Muscle layer of duodenum (tissue), 2 donors: ENCODE results near the gene BMERB1.

Experiments used
- H3K27ac ChIP-seq: one replicate; pipeline ENCODE4 v1.7.0; 2013; ENCODE audit warnings: mild to moderate bottlenecking, low read length
- H3K27me3 ChIP-seq: one replicate; pipeline ENCODE4 v1.7.0; 2013; ENCODE audit warnings: low read depth, mild to moderate bottlenecking, control low read depth, low read length
- H3K36me3 ChIP-seq, 2 donors: one replicate each; pipeline ENCODE4 v1.7.0; 2013; ENCODE audit warnings: low read length in 2 of 2, control low read depth in 1 of 2, mild to moderate bottlenecking in 1 of 2; ENCODE audit not compliant: insufficient read depth in 2 of 2, control insufficient read depth in 1 of 2
- H3K4me1 ChIP-seq, 2 donors: one replicate each; pipeline ENCODE4 v1.7.0; 2013; ENCODE audit warnings: low read length in 2 of 2, mild to moderate bottlenecking in 2 of 2, control low read depth in 1 of 2, moderate library complexity in 1 of 2; ENCODE audit not compliant: insufficient read depth in 2 of 2, control insufficient read depth in 1 of 2
- H3K4me3 ChIP-seq, 2 donors: one replicate each; pipeline ENCODE4 v1.7.0; 2013; ENCODE audit warnings: low read length in 2 of 2, low read depth in 1 of 2, mild to moderate bottlenecking in 1 of 2
- H3K9me3 ChIP-seq, 2 donors: one replicate each; pipeline ENCODE4 v1.7.0; 2013; ENCODE audit warnings: low read length in 2 of 2, control low read depth in 1 of 2, mild to moderate bottlenecking in 1 of 2; ENCODE audit not compliant: control insufficient read depth in 1 of 2
- donor health status: healthy.

The BMERB1 gene

GRCh38 chr16:15610369-15610871 is 176.0 kb downstream of the BMERB1 start:
- Histone ChIP-seq H3K27ac (no peak overlapping the region), H3K4me1 (no peaks in the 10 kb centered on the region), H3K4me3 (no peak overlapping the region), H3K27me3 (no peaks in the 10 kb centered on the region), H3K36me3 (peaks cover 48 to 68% of the 10 kb centered on the region in 2 donors), H3K9me3 (no peaks in the 10 kb centered on the region)

GRCh38 chr16:15611610-15612009 is 177.2 kb downstream of the BMERB1 start:
- H3K36me3 ChIP-seq = peaks cover 59 to 73% of the 10 kb centered on the region in 2 donors
- H3K9me3 ChIP-seq = no peaks in the 10 kb centered on the region
- H3K4me3 ChIP-seq = no peak overlapping the region
- no peaks in the 10 kb centered on the region for H3K4me1 ChIP-seq
- H3K27me3 ChIP-seq = no peaks in the 10 kb centered on the region
- no peak overlapping the region for H3K27ac ChIP-seq

GRCh38 chr16:15613676-15614075 is 179.3 kb downstream of the BMERB1 start:
- no peak overlapping the region for H3K27ac ChIP-seq

GRCh38 chr16:15616012-15616411 is 181.6 kb downstream of the BMERB1 start:
- no peak overlapping the region for H3K27ac ChIP-seq
- H3K9me3 ChIP-seq = no peaks in the 10 kb centered on the region
- H3K27me3 ChIP-seq = no peaks in the 10 kb centered on the region
- no peaks in the 10 kb centered on the region for H3K4me1 ChIP-seq
- H3K4me3 ChIP-seq = no peak overlapping the region
- peaks cover 64 to 75% of the 10 kb centered on the region in 2 donors for H3K36me3 ChIP-seq

More at GRCh38 chr16:15613676-15614075, 179.3 kb downstream of the BMERB1 start:
- Histone ChIP-seq H3K36me3 (peaks cover 67 to 74% of the 10 kb centered on the region in 2 donors), H3K4me3 (no peak overlapping the region), H3K27me3 (no peaks in the 10 kb centered on the region), H3K4me1 (no peaks in the 10 kb centered on the region), H3K9me3 (no peaks in the 10 kb centered on the region)

- no peaks in the 10 kb centered on the region for H3K9me3 ChIP-seq
- no peaks in the 10 kb centered on the region for H3K27me3 ChIP-seq
- H3K27ac ChIP-seq = no peak overlapping the region
- no peaks in the 10 kb centered on the region for H3K4me1 ChIP-seq
- H3K4me3 ChIP-seq = no peak overlapping the region
- peaks cover 67 to 74% of the 10 kb centered on the region in 2 donors for H3K36me3 ChIP-seq
These were observed 182.2 kb downstream of the BMERB1 start for GRCh38 chr16:15616475-15617165.

GRCh38 chr16:15617901-15618300 is 183.5 kb downstream of the BMERB1 start:
- Histone ChIP-seq H3K36me3 (peaks cover 64 to 74% of the 10 kb centered on the region in 2 donors), H3K4me3 (no peak overlapping the region), H3K4me1 (no peaks in the 10 kb centered on the region), H3K27ac (no peak overlapping the region), H3K9me3 (no peaks in the 10 kb centered on the region), H3K27me3 (no peaks in the 10 kb centered on the region)

- Histone ChIP-seq H3K9me3 (no peaks in the 10 kb centered on the region), H3K27ac (no peak overlapping the region), H3K36me3 (peaks cover 62 to 72% of the 10 kb centered on the region in 2 donors), H3K4me1 (no peaks in the 10 kb centered on the region), H3K27me3 (no peaks in the 10 kb centered on the region), H3K4me3 (no peak overlapping the region)
These were observed 184.0 kb downstream of the BMERB1 start for GRCh38 chr16:15618392-15618791.

GRCh38 chr16:15620611-15621195 is 186.3 kb downstream of the BMERB1 start:
- peaks cover 68 to 87% of the 10 kb centered on the region in 2 donors for H3K36me3 ChIP-seq
- no peaks in the 10 kb centered on the region for H3K4me1 ChIP-seq
- H3K4me3 ChIP-seq = no peak overlapping the region
- H3K9me3 ChIP-seq = no peaks in the 10 kb centered on the region
- H3K27ac ChIP-seq = no peak overlapping the region
- no peaks in the 10 kb centered on the region for H3K27me3 ChIP-seq

- Histone ChIP-seq H3K9me3 (no peaks in the 10 kb centered on the region), H3K36me3 (peaks cover 61 to 84% of the 10 kb centered on the region in 2 donors), H3K4me3 (no peak overlapping the region)
These were observed 187.1 kb downstream of the BMERB1 start for GRCh38 chr16:15621456-15621855.

GRCh38 chr16:15621889-15622288 is 187.5 kb downstream of the BMERB1 start:
- Histone ChIP-seq H3K27ac (no peak overlapping the region), H3K9me3 (no peaks in the 10 kb centered on the region), H3K4me1 (no peaks in the 10 kb centered on the region), H3K36me3 (peaks cover 56 to 79% of the 10 kb centered on the region in 2 donors), H3K4me3 (no peak overlapping the region), H3K27me3 (no peaks in the 10 kb centered on the region)

More at GRCh38 chr16:15621456-15621855, 187.1 kb downstream of the BMERB1 start:
- H3K27ac ChIP-seq = no peak overlapping the region
- H3K4me1 ChIP-seq = no peaks in the 10 kb centered on the region
- no peaks in the 10 kb centered on the region for H3K27me3 ChIP-seq

- Histone ChIP-seq H3K9me3 (no peaks in the 10 kb centered on the region), H3K4me3 (no peak overlapping the region), H3K4me1 (no peaks in the 10 kb centered on the region), H3K27ac (no peak overlapping the region), H3K36me3 (peaks cover 58 to 73% of the 10 kb centered on the region in 2 donors), H3K27me3 (no peaks in the 10 kb centered on the region)
These were observed 197.5 kb downstream of the BMERB1 start for GRCh38 chr16:15631730-15632409.
